GM18526 (cell line): ENCODE data around the gene COPRS.

Source experiments
- POLR2A ChIP-seq: IDR thresholded peaks from 3 replicates; pipeline ENCODE4 v1.6.1; 2011; ENCODE audit not compliant: insufficient read length; ENCODE audit errors: extremely low read depth

COPRS gene

GRCh38 chr17:31859487-31860008, 504 bp upstream of the COPRS start:
- no peak for TF ChIP-seq POLR2A

GRCh38 chr17:31857920-31858641, 963 bp downstream of the COPRS start:
- TF ChIP-seq POLR2A: no peak

DNA sequence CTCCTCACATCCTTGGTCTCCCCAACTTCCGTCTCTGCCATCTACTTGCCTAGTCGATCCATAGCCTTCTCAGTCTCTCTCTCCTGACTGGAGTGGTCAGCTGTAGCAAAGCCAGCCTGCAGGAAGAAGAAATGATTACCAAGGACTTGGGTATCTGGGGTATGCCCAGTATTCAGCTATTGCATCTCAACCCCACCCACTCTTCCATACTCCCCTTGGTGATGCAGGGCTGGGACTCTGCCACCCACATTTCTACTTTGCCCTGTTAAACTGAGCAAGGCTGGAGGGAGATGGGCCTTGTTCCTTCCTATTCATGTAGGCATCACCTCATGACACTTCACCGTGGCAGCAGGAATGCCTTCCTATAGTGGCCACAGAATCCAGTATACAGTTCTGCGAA, 2.3 kb downstream of the COPRS start:
- TF ChIP-seq POLR2A: no peak

DNA sequence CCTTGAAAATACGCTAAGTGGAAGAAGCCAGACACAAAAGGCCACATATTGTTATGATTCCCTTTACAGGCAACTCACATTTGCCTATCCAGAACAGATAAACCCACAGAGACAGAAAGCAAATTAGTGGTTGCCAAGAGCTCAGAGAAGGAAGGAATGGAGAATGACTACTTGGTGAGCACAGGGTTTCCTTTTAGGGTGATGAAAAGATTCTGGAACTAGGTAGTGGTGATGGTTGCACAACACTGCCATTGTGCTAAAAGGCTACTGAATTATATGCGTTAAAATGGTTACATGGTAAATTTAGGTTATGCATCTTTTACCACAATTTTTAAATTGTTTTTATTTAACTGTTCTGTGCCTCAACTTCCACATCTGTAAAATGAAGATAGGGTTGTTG, 4.4 kb downstream of the COPRS start:
- TF ChIP-seq POLR2A: no peak

DNA sequence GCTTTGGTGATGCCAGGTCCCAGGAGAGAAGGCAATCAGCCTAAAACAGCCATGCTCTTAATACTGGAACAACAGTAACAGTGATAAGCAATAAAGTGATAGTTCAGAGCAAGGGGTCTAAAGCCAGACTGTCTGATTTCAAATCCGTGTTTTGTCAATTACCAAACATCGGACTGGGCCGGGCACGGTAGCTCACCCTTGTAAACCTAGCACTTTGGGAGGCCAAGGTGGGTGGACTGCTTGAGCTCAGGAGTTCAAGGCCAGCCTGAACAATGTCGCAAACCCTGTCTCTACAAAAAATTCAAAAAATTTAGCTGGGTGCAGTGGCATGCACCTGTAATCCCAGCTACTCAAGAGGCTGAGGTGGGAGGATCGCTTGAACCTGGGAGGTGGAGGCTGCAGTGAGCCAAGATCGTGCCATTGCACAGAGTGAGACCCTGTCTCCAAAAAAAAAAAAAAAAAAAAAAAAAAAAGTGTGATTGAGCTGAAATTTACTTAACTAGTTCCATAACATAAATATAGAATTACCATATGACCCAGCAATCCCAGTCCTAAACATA, 5.1 kb downstream of the COPRS start:
- TF ChIP-seq POLR2A: no peak

DNA sequence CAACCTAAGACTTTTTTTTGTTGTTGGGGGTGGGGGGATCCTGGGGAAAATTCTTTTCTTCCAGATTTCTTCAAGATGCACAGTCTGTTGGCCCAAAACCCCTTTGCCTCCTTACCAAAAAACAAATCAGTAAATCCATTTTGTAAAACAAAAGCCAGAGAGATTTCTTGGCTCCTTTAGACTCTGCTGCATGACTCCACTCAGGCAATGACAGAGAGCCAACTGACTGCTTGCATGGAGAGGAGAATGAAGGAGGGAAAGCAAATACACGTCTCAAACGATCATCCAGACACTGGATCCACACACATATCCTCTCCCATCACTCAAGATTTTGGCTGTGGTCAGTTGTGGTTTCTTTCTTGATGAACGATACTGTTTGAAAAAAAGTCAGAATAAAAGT, 13.8 kb downstream of the COPRS start:
- no peak for TF ChIP-seq POLR2A

GRCh38 chr17:31843070-31843745, 15.8 kb downstream of the COPRS start:
- TF ChIP-seq POLR2A: no peak

- no peak for TF ChIP-seq POLR2A
These were observed 16.6 kb downstream of the COPRS start for GRCh38 chr17:31842195-31843069.

DNA sequence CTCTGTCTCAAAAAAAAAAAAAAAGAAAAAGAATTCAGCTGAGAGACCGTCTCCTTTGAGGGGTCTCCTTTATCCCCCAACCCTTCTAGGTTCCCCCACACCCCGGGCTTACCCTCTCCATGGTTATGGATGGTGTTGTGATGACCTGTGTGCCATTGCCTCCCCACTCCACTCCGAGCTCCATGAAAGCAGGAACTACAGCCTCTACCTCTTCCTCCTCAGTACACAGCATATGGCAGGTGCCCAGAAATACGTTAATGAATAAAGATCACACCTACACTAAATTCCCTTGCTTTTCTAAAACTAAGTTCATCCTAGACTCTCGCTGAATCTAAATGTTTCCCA, 17.2 kb downstream of the COPRS start:
- TF ChIP-seq POLR2A: no peak

DNA sequence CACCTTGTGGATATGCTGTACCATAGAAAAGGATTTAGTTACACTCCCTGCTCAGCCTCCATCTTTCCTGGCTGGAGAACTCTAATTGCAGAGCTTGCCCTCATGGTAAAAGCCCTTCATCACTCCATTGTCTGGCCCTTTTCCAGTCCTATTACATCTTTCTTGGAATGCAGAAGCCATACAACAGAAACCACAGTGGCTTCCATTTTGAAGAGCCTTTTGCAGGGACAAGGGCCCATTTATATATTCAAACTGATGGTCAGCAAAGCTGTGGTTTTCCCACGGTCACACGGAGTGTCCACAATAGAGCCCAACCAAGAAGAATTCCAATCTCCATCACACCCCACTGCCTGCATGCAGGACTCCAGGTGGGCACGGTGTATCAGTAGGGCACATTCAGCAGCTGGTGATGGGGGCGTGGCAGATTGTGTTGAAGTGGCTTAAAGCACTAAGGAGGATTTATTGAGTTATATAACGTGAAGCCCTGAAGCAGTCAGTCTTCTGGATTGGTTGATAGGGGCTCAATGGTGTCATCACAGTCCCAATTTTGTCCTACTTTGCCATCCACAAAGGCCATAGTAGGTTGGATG, 20.3 kb downstream of the COPRS start:
- TF ChIP-seq POLR2A: no peak

DNA sequence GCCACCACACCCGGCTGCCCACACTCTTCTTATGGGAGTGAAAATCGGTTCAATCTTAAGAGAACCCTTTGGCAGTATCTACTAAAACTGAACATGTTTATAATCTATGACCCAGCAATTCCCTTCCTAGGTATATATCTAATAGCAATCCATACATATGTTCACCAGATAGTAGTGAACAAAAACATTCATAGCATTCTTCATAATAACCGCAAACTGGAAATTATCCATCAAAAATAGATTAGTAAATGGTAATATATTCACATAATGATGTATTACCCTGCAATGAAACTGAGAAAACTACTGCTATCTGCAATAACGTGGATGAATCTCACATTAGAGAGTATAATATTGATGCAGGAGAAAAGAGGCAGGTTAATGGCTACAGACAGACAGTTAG, 23.1 kb downstream of the COPRS start:
- TF ChIP-seq POLR2A: no peak

DNA sequence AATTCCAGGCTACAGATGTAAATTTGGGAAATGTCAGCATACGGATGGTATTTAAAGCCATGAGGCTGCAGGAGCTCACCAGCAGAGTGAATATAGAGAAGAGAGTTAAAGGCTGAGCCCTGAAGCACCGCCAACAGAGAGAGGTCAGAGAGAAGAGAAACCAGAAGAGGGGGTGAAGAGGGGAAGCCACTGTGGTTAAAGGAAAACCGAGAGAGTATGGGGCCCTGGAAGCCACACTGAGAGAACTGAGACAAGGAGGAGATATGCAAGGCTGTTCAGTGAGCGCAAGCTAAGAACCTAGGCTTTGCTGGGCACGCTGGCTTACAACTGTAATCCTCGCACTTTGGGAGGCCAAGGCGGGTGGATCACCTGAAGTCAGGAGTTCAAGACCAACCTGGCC, 24.6 kb downstream of the COPRS start:
- no peak for TF ChIP-seq POLR2A

GRCh38 chr17:31832746-31833145, 26.3 kb downstream of the COPRS start:
- TF ChIP-seq POLR2A: no peak

- no peak for TF ChIP-seq POLR2A
These were observed 27.8 kb downstream of the COPRS start for GRCh38 chr17:31830971-31831858.
